ENCODE results near the gene WNK2.

WNK2 gene

DNA sequence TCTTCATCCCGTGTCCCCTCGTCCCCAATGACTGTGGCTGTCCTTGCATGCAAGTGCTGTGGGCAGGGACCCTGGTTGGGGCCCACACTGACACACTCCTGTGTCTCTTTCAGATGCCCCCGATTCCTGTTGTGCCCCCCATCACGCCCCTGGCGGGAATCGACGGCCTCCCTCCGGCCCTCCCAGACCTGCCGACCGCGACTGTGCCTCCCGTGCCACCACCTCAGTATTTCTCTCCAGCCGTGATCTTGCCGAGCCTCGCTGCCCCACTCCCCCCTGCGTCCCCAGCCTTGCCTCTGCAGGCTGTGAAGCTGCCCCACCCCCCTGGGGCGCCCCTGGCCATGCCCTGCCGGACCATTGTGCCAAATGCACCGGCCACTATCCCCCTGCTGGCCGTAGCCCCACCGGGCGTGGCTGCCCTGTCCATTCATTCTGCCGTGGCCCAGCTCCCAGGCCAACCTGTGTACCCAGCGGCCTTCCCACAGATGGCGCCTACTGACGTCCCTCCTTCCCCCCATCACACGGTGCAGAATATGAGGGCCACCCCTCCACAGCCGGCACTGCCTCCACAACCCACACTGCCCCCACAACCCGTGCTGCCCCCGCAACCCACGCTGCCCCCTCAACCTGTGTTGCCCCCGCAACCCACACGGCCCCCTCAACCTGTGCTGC, 75.0 kb downstream of the WNK2 start:
- DNase-seq: peak; percentile 12
- Mint-ChIP-seq H3K36me3 (ENCODE audit: low read depth) (no peaks in the 10 kb centered on the region), H3K4me1 (ENCODE audit: low read depth) (no peaks in the 10 kb centered on the region), H3K4me3 (no peak overlapping the region), H3K27ac (no peak overlapping the region), H3K9me3 (no peaks in the 10 kb centered on the region), H3K27me3 (no peaks in the 10 kb centered on the region)

GRCh38 chr9:93259490-93260262, 75.7 kb downstream of the WNK2 start:
- Mint-ChIP-seq H3K27ac (no peak overlapping the region), H3K27me3 (no peaks in the 10 kb centered on the region), H3K36me3 (ENCODE audit: low read depth) (no peaks in the 10 kb centered on the region), H3K4me1 (ENCODE audit: low read depth) (no peaks in the 10 kb centered on the region), H3K9me3 (no peaks in the 10 kb centered on the region), H3K4me3 (no peak overlapping the region)
- peak; percentile 19 for DNase-seq

DNA sequence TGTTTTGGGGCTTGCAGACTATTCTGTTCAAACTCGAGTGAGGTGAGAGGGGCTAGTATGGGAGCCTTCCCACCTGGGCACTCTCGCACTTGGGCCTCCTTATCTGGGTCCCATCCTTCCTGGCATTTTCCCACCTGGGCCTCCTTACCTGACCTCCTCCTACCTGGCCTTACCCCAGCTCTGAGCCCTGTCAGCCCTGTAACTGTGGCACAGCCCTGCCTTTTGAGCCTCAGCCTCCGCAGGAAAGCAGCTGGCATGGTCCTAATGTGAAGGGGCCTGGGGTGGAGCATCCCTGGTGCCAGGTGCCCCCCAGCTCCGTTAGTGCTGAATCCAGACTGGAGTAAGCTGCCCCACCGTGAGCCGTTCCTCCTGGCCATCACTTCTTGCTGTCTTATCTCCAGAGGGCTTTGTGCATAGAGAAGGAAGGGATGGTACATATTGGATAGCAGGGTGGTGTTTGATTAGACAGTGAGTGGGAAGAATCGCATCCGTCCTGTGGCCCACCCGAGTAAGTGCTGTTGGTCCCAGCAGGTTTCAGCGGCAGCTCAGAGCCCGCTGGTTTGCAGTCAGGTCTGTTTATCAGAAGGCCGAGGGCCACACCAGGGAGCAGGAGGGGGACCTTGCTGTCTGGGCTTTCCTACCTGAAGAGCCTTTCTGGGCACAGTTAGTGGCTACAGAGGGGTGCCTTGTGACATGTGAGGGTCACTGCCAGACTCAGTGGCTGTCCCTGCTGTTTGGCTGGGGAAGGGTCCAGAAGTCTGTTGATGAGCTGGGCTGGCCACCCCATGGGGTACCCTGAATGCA, 76.5 kb downstream of the WNK2 start:
- Mint-ChIP-seq H3K36me3 (ENCODE audit: low read depth) (no peaks in the 10 kb centered on the region), H3K9me3 (no peaks in the 10 kb centered on the region), H3K27me3 (no peaks in the 10 kb centered on the region), H3K4me3 (no peak overlapping the region), H3K27ac (no peak overlapping the region), H3K4me1 (ENCODE audit: low read depth) (no peaks in the 10 kb centered on the region)
- DNase-seq: peak; percentile 18

DNA sequence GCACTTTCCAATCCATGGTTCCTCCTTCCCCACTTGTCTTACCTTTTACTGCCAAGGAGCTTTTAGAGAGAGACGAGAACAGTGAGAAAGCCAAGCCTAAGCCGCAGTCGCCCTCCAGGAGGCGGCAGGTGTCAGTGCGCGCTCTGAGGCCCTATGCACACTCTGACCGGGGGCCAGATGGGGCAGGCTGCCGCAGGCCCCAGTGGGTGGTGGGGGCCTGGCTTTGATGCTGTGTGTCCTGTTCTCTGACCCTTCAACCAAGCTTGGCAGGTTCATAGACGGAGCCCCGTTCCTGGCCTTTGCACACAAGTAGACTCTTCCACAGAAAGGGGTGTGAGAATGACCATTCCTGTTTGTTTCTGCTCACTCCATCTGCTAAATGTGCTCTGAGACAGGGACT, 77.3 kb downstream of the WNK2 start:
- Mint-ChIP-seq H3K9me3 (no peaks in the 10 kb centered on the region), H3K36me3 (ENCODE audit: low read depth) (no peaks in the 10 kb centered on the region), H3K4me1 (ENCODE audit: low read depth) (no peaks in the 10 kb centered on the region), H3K27me3 (no peaks in the 10 kb centered on the region), H3K27ac (no peak overlapping the region), H3K4me3 (no peak overlapping the region)
- peak; percentile 9 for DNase-seq

DNA sequence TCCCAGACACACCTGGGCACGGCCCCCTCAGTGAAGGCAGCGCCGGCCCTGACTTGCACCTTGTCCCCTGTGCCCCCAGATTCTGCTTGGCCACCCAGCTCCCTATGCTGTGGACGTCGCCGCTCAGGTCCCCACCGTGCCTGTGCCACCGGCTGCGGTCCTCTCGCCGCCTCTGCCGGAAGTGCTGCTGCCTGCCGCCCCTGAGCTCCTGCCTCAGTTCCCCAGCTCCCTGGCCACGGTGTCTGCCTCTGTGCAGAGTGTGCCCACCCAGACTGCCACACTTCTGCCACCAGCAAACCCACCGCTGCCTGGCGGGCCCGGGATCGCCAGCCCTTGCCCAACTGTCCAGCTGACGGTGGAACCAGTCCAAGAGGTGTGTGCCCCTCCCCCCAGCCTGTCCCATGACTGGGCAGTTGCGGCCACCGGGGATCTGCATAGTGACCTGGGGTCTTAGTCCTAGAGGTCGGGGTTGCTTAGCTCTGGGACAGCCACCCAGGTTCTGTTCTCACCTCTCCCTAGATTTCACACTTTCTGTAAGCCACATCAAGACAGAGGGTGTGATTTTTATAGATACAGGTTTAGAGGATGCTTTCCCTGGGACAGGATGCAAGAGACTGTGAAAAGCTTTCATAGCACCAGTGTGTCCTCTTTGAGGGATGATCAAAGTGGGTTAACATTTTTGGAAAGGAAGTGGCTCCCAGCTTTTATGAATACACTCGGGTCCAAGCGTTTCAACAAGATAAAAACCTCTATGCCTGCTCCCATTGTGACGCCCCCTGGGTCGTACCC, 78.0 kb downstream of the WNK2 start:
- no peaks in the 10 kb centered on the region for H3K4me1 Mint-ChIP-seq (ENCODE audit: low read depth)
- no peak overlapping the region for H3K27ac Mint-ChIP-seq
- H3K4me3 Mint-ChIP-seq: no peak overlapping the region
- peak; percentile 14 for DNase-seq
- no peaks in the 10 kb centered on the region for H3K36me3 Mint-ChIP-seq (ENCODE audit: low read depth)
- no peaks in the 10 kb centered on the region for H3K9me3 Mint-ChIP-seq
- no peaks in the 10 kb centered on the region for H3K27me3 Mint-ChIP-seq

DNA sequence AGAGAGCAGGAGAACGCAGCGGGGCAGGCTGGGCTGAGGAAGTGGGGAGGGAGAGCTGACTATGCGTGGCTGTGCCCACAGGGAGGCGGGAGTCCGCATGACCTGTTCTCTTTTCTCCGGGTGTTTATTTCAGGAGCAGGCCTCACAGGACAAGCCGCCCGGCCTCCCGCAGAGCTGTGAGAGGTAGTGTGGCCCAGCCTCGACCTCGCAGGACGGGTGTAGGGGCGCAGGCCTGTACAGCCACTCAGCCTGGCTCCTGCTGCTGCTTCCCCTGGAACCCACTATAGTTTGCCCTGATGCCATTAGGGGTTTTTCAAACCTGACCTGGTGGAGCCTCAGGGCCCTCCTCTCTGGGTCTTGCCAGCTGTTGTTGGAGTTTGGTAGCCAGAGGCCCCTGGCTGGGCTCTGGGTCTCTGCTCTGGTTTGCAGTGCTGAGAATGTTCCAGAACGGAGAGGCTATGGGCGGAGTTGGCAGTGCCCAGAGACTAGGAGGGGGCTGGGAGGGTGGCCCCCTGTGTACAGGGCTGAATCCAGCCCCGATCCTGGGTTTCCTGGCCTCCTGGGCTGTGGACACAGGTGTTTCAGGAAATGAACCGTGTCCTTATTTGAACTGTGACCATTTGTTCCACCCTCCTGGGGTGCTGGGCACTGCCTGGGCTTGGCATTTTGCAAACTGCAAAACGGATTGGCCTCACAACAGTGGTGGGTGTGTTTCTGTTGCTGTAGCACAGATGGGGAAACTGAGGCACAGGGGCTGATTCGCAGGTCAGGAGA, 78.8 kb downstream of the WNK2 start:
- H3K27ac Mint-ChIP-seq: no peak overlapping the region
- H3K4me3 Mint-ChIP-seq: no peak overlapping the region
- no peaks in the 10 kb centered on the region for H3K9me3 Mint-ChIP-seq
- H3K36me3 Mint-ChIP-seq (ENCODE audit: low read depth): no peaks in the 10 kb centered on the region
- DNase-seq: peak; percentile 16
- peaks cover 5% of the 10 kb centered on the region for H3K27me3 Mint-ChIP-seq
- peaks cover 2% of the 10 kb centered on the region for H3K4me1 Mint-ChIP-seq (ENCODE audit: low read depth)

DNA sequence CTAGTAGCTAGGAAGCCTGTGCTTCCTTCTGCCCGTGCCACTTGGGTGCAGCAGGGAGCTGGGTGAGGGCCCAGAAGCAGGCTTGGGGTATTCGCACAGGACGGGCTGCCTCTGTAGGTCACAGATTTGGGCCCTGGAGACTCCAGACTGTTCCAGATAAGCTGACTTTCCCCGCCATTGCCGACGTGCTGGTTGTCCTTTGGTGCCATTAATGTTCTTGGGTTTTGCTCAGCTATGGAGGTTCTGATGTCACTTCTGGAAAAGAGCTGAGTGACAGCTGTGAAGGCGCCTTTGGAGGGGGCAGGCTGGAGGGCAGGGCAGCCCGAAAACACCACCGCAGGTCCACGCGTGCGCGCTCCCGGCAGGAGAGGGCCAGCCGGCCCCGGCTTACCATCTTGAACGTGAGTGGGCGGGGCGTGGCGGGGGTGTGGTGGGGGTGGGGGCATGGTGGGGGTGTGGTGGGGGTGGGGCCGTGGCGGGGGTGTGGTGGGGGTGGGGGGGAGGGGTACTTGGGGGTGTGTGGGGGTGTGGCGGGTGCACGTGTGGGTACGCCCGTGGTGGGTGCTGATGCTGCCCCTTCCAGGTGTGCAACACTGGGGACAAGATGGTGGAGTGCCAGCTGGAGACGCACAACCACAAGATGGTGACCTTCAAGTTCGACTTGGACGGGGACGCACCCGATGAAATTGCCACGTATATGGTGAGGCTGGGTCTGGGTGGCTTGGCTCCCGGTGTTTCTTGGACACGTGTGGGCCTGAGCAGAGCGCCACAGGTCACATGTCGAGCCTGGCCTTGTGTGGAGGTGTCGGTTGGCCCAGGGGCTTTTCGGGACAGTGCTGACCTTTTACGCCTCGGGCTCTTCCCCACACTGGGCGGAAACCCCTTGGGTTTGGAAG, 79.6 kb downstream of the WNK2 start:
- no peak overlapping the region for H3K27ac Mint-ChIP-seq
- H3K27me3 Mint-ChIP-seq: peaks cover 8% of the 10 kb centered on the region
- peak; percentile 12 for DNase-seq
- H3K9me3 Mint-ChIP-seq: no peaks in the 10 kb centered on the region
- no peak overlapping the region for H3K4me3 Mint-ChIP-seq
- no peaks in the 10 kb centered on the region for H3K36me3 Mint-ChIP-seq (ENCODE audit: low read depth)
- peaks cover 5% of the 10 kb centered on the region for H3K4me1 Mint-ChIP-seq (ENCODE audit: low read depth)

DNA sequence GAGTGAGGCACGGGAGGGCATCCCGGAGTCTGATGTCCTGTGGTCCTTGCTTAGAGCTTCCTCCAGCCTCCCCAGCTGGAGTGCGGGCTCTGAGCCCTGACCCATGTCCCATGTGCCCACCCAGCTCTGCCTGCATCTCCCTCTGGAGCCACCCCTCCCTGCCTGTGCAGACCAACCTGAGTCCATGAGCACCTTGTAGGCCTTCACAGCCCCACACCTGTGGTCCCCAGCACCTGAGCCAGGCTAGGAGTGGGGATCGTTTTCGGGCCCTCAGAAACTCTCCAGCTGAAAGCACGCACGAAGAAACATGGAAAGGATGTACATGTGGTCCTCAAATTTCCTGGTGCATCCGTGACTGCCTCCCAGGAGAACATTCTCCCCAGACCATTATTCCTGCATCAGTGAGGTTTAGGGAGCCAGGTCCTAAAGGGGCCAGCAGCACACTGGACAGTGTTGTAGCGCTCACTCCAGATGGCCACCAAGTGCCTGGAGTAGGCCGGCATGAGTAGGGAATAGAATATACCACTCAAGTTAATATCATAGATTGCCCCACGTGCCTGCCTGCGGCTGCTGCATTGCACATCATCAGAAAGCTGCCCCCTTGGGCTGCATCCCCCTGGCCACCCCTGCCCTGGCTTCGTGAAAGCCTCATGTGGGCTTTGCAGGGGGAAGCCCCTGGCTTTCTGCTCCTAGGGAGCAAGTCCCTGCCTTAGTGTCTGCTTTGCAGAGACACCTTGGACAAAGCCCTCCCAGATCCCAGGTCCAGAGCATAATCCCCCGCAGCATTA, 80.6 kb downstream of the WNK2 start:
- H3K36me3 Mint-ChIP-seq (ENCODE audit: low read depth): no peaks in the 10 kb centered on the region
- peaks cover 11% of the 10 kb centered on the region for H3K4me1 Mint-ChIP-seq (ENCODE audit: low read depth)
- H3K27ac Mint-ChIP-seq: no peak overlapping the region
- H3K9me3 Mint-ChIP-seq: no peaks in the 10 kb centered on the region
- DNase-seq: peak; percentile 8
- H3K4me3 Mint-ChIP-seq: no peak overlapping the region
- H3K27me3 Mint-ChIP-seq: peaks cover 11% of the 10 kb centered on the region

DNA sequence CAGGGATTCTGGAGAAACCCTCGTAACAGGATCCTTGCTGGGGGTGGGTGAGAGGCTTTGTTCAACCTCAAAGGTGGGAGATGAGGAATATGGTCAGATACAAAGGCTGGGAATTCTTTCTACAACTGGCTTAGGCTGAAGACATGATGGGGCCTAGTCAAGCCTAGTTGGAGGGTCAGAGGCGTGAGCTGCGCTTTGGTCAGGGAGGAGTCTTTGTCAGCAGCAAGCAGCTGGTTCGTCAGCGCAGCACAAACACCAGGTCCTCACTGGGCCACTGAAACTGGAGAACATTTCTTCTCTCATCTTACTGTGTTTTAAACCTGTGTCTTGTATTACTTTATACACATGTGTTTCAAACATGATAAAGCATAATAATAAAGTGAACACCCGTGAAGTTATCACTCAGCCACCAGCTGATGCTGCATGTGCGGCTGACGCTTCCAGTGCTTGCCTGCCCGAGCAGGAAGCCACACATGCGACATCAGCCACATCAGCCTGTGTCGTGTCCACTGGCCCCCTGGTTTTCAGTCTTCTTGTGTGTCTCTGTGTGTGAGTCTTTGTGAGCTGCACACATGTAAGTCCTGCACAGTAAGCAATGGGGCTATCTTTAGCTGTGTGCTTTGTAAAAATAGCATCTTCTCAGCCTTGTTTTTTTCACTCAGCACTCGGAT, 81.5 kb downstream of the WNK2 start:
- Mint-ChIP-seq H3K27ac (no peak overlapping the region), H3K36me3 (ENCODE audit: low read depth) (no peaks in the 10 kb centered on the region), H3K4me3 (no peak overlapping the region)

DNA sequence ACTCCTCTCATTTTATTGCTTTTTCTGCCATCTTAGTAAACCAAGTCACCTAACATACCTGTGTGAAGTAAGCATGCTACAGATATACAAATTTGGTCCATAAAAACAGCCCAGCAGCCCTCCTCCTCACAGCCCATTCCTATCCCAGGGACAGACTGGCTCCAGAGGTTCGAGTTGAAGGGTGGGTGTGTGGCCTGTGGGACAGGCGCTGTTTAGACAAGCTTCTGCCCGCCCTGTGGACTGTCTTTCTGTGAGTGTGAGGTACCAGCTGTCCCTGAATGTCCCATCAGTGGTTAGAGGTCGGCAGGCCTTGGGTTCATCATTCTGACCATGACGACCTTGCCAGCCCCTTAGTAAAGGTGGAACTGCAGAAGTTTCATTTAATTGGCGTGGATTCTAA, 82.0 kb downstream of the WNK2 start:
- H3K27me3 Mint-ChIP-seq: peaks cover 22% of the 10 kb centered on the region
- no peaks in the 10 kb centered on the region for H3K36me3 Mint-ChIP-seq (ENCODE audit: low read depth)
- H3K27ac Mint-ChIP-seq: no peak overlapping the region

More for the DNA sequence above, 81.5 kb downstream of the WNK2 start:
- peak; percentile 11 for DNase-seq
- Mint-ChIP-seq H3K9me3 (no peaks in the 10 kb centered on the region), H3K27me3 (peaks cover 17% of the 10 kb centered on the region), H3K4me1 (ENCODE audit: low read depth) (peaks cover 11% of the 10 kb centered on the region)

GRCh38 chr9:93266521-93267001, 82.6 kb downstream of the WNK2 start:
- DNase-seq: no peak
- H3K9me3 Mint-ChIP-seq: peaks cover 8% of the 10 kb centered on the region
- H3K27ac Mint-ChIP-seq: no peak overlapping the region
- H3K4me3 Mint-ChIP-seq: no peak overlapping the region
- peaks cover 22% of the 10 kb centered on the region for H3K27me3 Mint-ChIP-seq
- peaks cover 11% of the 10 kb centered on the region for H3K4me1 Mint-ChIP-seq (ENCODE audit: low read depth)
- H3K36me3 Mint-ChIP-seq (ENCODE audit: low read depth): no peaks in the 10 kb centered on the region

More for the DNA sequence above, 82.0 kb downstream of the WNK2 start:
- peaks cover 3% of the 10 kb centered on the region for H3K9me3 Mint-ChIP-seq
- peaks cover 11% of the 10 kb centered on the region for H3K4me1 Mint-ChIP-seq (ENCODE audit: low read depth)
- H3K4me3 Mint-ChIP-seq: no peak overlapping the region
- no peak for DNase-seq

DNA sequence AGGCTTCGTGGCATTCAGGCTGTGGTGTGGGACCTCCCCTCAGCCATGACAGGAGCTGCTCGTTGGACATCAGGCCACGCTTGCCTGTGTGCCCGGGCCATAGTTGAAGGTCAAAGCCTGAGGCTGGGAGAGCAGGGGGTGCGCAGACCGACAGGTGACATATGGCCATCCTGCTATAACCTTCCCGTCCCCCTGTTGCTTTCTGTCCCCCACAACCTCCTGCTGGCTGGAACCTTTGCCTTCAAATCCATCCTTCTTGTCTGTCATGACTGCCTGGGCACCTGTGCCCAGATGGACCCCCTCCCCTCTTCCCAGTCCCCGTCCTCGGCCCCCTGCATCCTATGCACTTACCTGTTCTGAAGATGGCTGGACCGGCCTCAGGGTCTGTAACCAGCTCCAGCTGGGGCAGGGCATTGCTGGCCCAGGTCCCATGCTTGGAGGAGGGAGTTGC, 83.2 kb downstream of the WNK2 start:
- DNase-seq: peak; percentile 22
- H3K36me3 Mint-ChIP-seq (ENCODE audit: low read depth): no peaks in the 10 kb centered on the region
- H3K4me3 Mint-ChIP-seq: no peak overlapping the region
- H3K27ac Mint-ChIP-seq: no peak overlapping the region
- peaks cover 8% of the 10 kb centered on the region for H3K9me3 Mint-ChIP-seq
- peaks cover 22% of the 10 kb centered on the region for H3K27me3 Mint-ChIP-seq
- peaks cover 11% of the 10 kb centered on the region for H3K4me1 Mint-ChIP-seq (ENCODE audit: low read depth)

Measured in activated T-cell treated with anti-CD3 and anti-CD28 coated beads, Interleukin-2, amount 50 U/mL, for 24 hours (primary cell).